Measurements from ENCODE around the gene SPPL2B.

Gene SPPL2B

DNA sequence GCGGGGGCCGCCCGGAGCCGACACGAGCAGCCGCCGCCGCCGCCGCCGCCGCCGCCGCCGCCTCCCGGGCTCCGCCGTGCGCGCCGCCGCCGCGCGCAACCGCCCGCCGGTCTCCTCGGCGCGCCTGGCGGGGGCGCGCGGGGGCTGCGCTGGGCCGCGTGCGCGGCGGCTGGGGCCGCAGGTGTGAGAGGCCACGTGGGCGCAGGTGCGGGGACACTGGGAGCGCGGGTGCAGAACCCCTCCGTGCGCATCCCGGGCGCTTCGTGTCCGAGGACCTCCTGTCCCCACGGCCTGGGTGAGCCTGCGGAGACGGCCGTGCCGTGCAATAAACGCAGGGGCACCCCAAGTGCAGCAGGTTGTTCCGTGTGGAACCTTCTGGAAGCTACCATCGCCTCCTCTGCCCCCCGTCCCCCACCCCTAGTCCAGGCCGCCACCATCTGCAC, 20.3 kb upstream of the SPPL2B start, which contains the start of gene LINGO3:
Gene LINGO3, minus strand, starts transcription at position 41 of the 443 bp plus-strand sequence. CDS start 16,378 bp downstream, outside the sequence.
- ChIA-PET POLR2A (ENCODE audit: low non-redundant PET) (no interaction called here), CTCF (no interaction called here)
- DNase-seq (ENCODE audit: low spot score) = no peak

DNA sequence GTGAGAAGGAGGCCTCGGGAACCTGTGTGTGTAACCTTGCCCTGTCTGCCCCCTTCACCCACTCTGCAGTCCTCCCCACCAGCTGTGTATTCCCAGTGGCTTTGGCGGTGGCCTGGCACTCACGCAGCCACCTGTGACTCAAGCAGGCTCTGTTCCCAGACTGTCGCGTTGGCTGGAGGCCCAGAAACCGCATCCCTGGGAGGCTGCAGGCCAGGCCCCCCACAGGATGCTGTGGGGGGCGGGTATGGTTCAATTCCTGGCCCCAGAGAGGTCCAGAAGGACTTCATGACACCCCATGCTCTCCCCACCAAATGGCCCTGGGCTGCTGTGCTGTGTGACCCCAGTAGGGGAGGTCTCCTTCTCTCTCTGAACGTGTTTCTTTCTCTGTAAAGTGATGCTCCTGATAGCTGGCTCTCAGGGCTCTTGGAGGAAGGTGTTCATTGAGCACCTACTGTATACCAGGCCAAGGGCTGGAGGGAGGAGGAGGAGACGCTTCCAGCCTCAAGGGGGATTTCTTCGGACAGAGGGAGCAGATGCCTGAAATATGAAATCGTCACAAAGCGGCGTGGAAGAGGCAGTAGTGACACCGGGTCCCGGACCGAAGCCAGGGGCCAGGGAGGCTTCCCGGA, 18.6 kb upstream of the SPPL2B start:
- no peak overlapping the region for H3K27ac ChIP-seq
- ChIA-PET CTCF (no interaction called here), POLR2A (ENCODE audit: low non-redundant PET) (no interaction called here)
- no peak for DNase-seq (ENCODE audit: low spot score)
- TF ChIP-seq, protein P1, sequence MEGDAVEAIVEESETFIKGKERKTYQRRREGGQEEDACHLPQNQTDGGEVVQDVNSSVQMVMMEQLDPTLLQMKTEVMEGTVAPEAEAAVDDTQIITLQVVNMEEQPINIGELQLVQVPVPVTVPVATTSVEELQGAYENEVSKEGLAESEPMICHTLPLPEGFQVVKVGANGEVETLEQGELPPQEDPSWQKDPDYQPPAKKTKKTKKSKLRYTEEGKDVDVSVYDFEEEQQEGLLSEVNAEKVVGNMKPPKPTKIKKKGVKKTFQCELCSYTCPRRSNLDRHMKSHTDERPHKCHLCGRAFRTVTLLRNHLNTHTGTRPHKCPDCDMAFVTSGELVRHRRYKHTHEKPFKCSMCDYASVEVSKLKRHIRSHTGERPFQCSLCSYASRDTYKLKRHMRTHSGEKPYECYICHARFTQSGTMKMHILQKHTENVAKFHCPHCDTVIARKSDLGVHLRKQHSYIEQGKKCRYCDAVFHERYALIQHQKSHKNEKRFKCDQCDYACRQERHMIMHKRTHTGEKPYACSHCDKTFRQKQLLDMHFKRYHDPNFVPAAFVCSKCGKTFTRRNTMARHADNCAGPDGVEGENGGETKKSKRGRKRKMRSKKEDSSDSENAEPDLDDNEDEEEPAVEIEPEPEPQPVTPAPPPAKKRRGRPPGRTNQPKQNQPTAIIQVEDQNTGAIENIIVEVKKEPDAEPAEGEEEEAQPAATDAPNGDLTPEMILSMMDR (conservative IDR thresholded peaks at IDR 0.05; ENCODE audit: low read depth) = no peak

More for the DNA sequence above, 20.3 kb upstream of the SPPL2B start, which contains the start of gene LINGO3:
- TF ChIP-seq, protein P1 (conservative IDR thresholded peaks at IDR 0.05; ENCODE audit: low read depth) = no peak
- no peak within 1 kb of the TSS for H3K27ac ChIP-seq

DNA sequence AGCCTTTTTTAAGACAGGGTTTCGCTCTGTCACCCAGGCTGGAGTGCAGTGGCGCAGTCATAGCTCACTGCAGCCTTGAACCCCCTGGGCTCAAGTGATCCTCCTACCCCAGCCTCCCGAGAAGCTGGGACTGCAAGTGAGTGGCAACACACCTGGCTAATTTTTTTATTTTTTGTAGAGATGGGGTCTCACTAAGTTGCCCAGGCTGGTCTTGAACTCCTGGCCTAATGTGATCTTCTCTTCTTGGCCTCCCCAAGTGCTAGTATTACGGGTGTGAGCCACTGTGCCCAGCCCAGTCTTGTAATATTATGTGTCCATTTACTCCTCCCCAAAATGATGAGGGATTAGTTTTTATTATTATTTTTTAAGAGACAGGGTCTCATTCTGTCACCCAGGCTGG, 17.4 kb upstream of the SPPL2B start:
- ChIA-PET CTCF (no interaction called here), POLR2A (ENCODE audit: low non-redundant PET) (no interaction called here)
- TF ChIP-seq, protein P1 (conservative IDR thresholded peaks at IDR 0.05; ENCODE audit: low read depth) = no peak
- H3K27ac ChIP-seq = no peak overlapping the region
- no peak for DNase-seq (ENCODE audit: low spot score)

DNA sequence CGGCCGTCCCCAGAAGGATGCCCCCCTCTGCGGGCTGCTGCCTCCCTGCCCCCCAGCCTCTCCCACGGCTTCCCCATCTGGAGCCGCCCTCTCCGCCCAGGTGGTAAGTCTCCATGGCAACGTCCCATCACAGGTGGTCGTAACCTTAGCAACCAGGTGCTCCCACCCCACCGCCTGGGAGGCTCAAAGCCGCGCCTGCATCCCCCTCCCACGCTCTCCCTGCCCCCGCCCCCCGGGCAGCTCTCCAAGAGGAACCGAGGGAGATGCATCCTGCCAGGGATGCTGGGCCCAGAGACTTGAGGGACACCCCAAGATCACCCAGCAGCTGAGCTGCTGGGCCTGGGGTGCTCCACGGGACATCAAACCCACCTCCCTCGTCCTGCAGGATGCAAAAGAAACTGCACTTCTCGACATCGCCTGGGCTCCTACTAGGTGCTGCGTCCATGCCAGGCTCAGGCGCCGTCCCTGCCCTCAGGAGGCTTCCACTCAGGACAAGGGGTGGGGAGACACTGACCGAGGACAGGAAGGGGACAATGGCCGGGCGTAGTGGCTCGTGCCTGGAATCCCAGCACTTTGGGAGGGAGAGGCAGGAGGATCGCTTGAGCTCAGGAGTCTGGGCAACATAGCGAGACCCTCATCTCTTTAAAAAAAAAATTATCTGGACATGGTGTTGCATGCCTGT, 15.5 kb upstream of the SPPL2B start:
- ChIA-PET CTCF (no interaction called here), POLR2A (ENCODE audit: low non-redundant PET) (interaction anchor here (0.7 kb wide), 1 partner anchor 75 kb away, joined by 8 read pairs; no protein-coding TSS in a partner anchor)
- no peak overlapping the region for H3K27ac ChIP-seq
- no peak for DNase-seq (ENCODE audit: low spot score)
- TF ChIP-seq, protein P1 (conservative IDR thresholded peaks at IDR 0.05; ENCODE audit: low read depth) = no peak

DNA sequence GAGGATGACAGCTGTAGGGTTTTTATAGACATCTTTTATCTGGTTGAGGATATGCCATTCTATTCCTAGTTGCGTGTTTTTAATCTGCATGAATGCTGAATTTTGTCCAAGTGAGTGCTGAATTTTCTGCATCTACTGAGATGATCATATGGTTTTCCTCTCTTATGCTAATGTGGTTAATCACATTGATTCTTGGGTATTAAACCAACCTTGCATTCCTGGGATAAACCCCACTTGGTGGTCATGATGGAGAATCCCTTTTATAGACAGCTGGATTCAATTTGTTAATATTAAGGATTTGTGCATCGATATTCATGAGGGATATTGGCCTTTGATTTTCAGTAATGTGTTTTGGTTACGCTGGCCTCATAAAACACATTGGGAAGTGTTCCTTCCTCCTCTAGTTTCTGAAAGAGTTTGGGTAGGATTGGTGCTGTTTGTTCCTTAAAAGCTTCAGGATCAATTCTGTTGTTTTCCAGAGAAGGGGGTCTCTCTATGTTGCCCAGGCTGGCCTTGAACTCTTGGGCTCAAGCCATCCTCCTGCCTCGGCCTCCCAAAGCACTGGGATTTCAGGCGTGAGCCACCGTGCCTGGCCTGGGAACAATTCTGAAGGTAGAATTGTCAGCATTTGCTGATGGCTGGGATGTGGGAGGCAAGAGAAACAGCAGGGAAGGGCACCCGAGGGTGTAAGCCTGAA, 13.2 kb upstream of the SPPL2B start:
- no peak overlapping the region for H3K27ac ChIP-seq
- POLR2A ChIA-PET (ENCODE audit: low non-redundant PET) = no interaction called here
- CTCF ChIA-PET = interaction anchor here (0.6 to 1.0 kb wide), 3 partner anchors 24 to 117 kb away, joined by 3 to 7 read pairs (median 4); no protein-coding TSS in a partner anchor
- TF ChIP-seq, protein P1 (conservative IDR thresholded peaks at IDR 0.05; ENCODE audit: low read depth) = no peak
- DNase-seq (ENCODE audit: low spot score) = no peak

DNA sequence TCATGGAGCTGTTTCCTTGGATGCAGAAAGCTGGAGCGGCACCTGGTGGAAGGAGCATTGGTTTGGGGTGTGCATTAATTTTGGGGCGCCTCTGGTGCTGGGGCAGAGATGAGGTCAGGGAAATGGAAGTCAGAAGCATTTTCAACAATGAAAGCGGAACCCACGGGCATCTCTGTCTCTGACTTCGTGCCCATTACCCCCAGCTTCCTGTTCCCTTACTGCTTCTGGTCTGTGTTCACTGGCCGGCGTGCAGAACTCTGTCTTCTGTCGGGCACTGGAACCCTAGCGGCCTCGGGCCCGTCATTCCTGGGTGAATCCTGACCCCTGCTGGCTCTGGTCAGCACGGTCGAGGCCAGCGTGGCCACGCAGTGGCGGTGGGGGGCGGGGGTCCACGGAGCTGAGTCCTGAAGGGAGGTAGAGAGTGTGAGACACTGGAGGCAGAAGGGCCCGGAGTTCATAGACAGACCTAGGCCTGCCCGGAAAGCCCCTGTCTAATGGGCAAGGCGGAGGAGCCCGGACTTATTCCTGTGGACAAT, 12.6 kb upstream of the SPPL2B start:
- ChIA-PET POLR2A (ENCODE audit: low non-redundant PET) (no interaction called here), CTCF (interaction anchor here (0.7 to 1.0 kb wide), 2 partner anchors 28 to 117 kb away, joined by 3 to 4 read pairs; no protein-coding TSS in a partner anchor)
- H3K27ac ChIP-seq = no peak overlapping the region
- TF ChIP-seq, protein P1 (conservative IDR thresholded peaks at IDR 0.05; ENCODE audit: low read depth) = no peak
- no peak for DNase-seq (ENCODE audit: low spot score)

All from RWPE1 (cell line).